AG04450 (cell line): ENCODE data around the gene SLC8B1. TPM values are rescaled to one million over a fixed set of nuclear protein-coding genes. Genes with fewer than 3 reads are reported as not detected.

Experiments used
- CTCF ChIA-PET: fragments of 300-600, 350-600 bp; formaldehyde crosslinking; extraction: SDS; loops from one replicate; lab custom pipeline; 2022; ENCODE audit warnings: antibody characterized with exemption, inconsistent platforms; lab: Charles Lee
- POLR2A ChIA-PET: fragments of 350-600 bp; formaldehyde crosslinking; extraction: SDS; loops from one replicate; lab custom pipeline; 2021; ENCODE audit warnings: antibody characterized with exemption, inconsistent platforms; lab: Yijun Ruan, JAX
- DNase-seq: peaks from one replicate; pipeline ENCODE4 v3.0.0-alpha.2; 2011; ENCODE audit warnings: low read depth, low spot score
- H3K27ac ChIP-seq: one replicate; pipeline ENCODE4 v1.5.1; 2012; ENCODE audit warnings: low read depth, low read length, control low read depth
- H3K27me3 ChIP-seq: one replicate; pipeline ENCODE4 v1.6.0; 2012; ENCODE audit warnings: low read length; ENCODE audit not compliant: control insufficient read depth, insufficient read depth
- H3K4me3 ChIP-seq: 2 replicates; pipeline ENCODE4 v1.5.1; 2011; ENCODE audit warnings: mild to moderate bottlenecking, low read depth, low read length, control low read depth
- H3K9me3 ChIP-seq: 2 replicates; pipeline ENCODE4 v1.5.1; 2012; ENCODE audit warnings: low read length; ENCODE audit not compliant: control insufficient read depth, insufficient read depth
- polyA plus RNA-seq: library from polyadenylated mRNA; depleted of rRNA; stranded (reverse); fragments of >200 nt; gene quantifications from 2 replicates; pipeline ENCODE4 v1.2.3, GENCODE V29; 2011
- TF ChIP-seq, protein P1 (sequence below): IDR thresholded peaks from 2 replicates; pipeline ENCODE4 v1.5.1; 2011; ENCODE audit warnings: low read depth, low read length, control low read depth, inconsistent platforms

SLC8B1 gene
- polyA plus RNA-seq, 1 experiment = 12.1 TPM

GRCh38 chr12:113286712-113287111, 48.2 kb downstream of the SLC8B1 start:
- CTCF ChIA-PET = no interaction called here
- H3K27me3 ChIP-seq = no peaks in the 10 kb centered on the region
- H3K4me3 ChIP-seq = no peak overlapping the region
- DNase-seq = no peak
- POLR2A ChIA-PET = no interaction called here
- TF ChIP-seq, protein P1, sequence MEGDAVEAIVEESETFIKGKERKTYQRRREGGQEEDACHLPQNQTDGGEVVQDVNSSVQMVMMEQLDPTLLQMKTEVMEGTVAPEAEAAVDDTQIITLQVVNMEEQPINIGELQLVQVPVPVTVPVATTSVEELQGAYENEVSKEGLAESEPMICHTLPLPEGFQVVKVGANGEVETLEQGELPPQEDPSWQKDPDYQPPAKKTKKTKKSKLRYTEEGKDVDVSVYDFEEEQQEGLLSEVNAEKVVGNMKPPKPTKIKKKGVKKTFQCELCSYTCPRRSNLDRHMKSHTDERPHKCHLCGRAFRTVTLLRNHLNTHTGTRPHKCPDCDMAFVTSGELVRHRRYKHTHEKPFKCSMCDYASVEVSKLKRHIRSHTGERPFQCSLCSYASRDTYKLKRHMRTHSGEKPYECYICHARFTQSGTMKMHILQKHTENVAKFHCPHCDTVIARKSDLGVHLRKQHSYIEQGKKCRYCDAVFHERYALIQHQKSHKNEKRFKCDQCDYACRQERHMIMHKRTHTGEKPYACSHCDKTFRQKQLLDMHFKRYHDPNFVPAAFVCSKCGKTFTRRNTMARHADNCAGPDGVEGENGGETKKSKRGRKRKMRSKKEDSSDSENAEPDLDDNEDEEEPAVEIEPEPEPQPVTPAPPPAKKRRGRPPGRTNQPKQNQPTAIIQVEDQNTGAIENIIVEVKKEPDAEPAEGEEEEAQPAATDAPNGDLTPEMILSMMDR = no peak
- no peaks in the 10 kb centered on the region; the same call in 1 of the 2 replicates for H3K9me3 ChIP-seq
- H3K27ac ChIP-seq = no peak overlapping the region

DNA sequence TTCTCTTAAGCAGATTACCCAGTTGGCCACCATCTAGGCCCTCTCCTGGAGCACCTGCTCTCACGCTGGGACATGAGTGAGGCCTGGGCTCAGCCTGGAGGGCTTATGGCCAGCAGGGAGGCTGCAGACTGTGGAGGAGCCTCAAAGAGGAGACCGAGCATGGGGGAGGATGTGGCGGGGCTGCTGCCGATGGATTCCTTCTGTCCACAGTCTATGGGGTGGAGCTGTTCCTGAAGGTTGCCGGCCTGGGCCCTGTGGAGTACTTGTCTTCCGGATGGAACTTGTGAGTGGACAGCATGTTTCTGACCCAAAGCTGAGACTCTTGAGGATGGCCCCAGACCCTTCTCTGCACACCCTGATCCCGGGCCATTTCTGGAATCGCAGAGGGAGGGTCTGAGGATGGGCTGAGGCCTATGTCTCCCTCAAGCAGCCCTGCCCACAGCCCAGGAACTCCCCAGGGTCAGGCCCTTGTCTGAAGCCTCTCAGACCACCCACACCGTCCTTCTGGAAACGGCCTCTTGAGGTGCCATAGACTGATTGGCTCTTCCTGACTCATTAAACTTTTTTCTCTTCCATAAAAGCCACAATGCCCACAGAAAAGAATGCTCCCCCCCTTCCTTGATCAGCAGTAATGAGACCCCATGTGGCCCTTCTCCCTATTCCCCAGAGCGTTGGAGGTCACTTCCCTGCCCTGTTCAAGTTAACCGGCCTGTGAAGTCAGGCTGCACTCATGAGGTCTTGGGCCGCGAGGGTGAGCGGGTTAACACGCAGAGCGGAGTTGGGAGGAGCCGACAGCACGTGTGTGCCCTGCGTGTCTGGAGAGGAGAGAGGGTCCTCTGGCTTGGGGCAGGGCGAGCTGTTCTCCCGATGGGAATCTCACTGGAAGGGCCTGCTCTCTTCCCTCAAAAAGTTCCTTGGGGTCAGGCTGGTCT, 49.0 kb downstream of the SLC8B1 start:
- CTCF ChIA-PET = interaction anchor here (0.5 kb wide), 1 partner anchor 89 kb away, joined by 3 read pairs; no protein-coding TSS in a partner anchor
- no peak for DNase-seq
- Histone ChIP-seq H3K27me3 (no peaks in the 10 kb centered on the region), H3K9me3 (no peaks in the 10 kb centered on the region; the same call in 1 of the 2 replicates), H3K4me3 (no peak overlapping the region), H3K27ac (no peak overlapping the region)
- POLR2A ChIA-PET = no interaction called here
- TF ChIP-seq, protein P1 = no peak

DNA sequence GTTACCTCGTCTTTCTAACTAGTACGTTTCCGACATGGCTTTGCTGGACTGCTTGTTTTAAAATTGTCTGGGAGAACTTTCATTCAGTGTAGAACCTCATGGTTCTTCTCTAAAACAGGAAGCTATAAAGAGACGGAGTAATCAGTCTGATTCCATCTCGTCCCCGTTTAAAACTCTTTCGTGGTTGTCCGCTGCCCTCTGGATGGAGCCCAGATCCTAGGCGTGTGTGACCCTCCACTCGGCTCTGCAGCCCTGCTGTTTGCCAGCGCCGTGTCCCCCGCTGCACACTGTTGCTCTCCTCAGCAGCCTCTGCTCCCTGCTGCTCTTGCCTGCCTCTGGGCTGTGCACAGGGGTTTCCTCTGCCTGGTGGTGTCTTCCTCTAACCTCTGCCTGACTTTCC, 50.2 kb downstream of the SLC8B1 start:
- TF ChIP-seq, protein P1 = no peak
- CTCF ChIA-PET = interaction anchor here (0.5 kb wide), 1 partner anchor 73 kb away, joined by 9 read pairs; no protein-coding TSS in a partner anchor
- Histone ChIP-seq H3K27me3 (no peaks in the 10 kb centered on the region), H3K9me3 (no peaks in the 10 kb centered on the region; the same call in 1 of the 2 replicates), H3K4me3 (no peak overlapping the region), H3K27ac (no peak overlapping the region)
- POLR2A ChIA-PET = no interaction called here
- no peak for DNase-seq

DNA sequence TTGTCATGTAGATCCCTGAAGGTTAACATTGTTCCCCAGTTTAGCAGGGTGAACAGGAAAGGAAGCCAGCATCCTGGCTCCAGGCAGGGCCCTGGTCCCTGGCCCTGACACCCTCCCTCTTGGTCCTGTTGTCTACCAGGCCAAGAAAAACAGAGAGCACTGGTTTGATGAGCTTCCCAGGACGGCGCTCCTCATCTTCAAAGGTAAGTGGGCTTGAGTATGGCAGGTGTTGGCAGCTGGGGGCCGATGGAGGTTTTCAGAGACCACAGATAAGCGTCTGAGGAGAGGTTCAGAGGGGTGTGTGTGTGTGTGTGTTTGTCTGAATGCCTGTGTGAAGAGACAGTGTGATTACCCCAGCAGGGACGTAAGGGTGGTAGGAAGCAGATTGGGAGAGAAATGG, 56.3 kb downstream of the SLC8B1 start:
- ChIA-PET POLR2A (no interaction called here), CTCF (no interaction called here)
- H3K9me3 ChIP-seq = no peaks in the 10 kb centered on the region

DNA sequence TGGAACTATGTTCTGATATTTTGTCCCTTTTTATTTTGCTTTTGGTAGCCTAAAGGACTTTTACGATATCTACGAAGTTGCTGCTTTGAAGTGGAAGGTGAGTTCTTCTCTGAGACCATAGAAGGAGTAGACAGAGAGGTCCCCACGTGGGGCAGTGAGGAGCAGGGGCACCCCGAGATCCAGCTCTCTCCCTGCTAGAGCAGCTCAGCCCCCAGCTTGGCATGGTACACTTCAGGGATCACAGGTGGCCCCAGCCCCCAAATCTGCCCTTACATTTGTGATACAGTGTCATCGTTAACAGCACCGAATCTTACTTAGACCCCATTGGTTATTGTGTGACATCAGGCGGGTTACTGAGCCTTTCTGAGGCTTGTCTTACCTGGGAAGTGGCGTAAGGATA, 56.8 kb downstream of the SLC8B1 start:
- Histone ChIP-seq H3K4me3 (no peak overlapping the region), H3K9me3 (no peaks in the 10 kb centered on the region), H3K27me3 (no peaks in the 10 kb centered on the region), H3K27ac (no peak overlapping the region)
- DNase-seq = no peak
- ChIA-PET CTCF (no interaction called here), POLR2A (no interaction called here)
- TF ChIP-seq, protein P1 = no peak

More for the DNA sequence above, 56.3 kb downstream of the SLC8B1 start:
- Histone ChIP-seq H3K27ac (no peak overlapping the region), H3K4me3 (no peak overlapping the region), H3K27me3 (no peaks in the 10 kb centered on the region)
- TF ChIP-seq, protein P1 = no peak
- no peak for DNase-seq
